Thymus (tissue), 11 donors: ENCODE measurements around the gene PTPN6. TPM values are rescaled to one million over a fixed set of nuclear protein-coding genes. Genes with fewer than 3 reads are reported as not detected.

Experiments
- DNase-seq, 9 donors: peaks; one replicate each; pipeline ENCODE4 v3.0.0-alpha.2; 2013; ENCODE audit warnings: low spot score in 9 of 9, low read depth in 6 of 9, missing footprints in 1 of 9
- H3K27ac ChIP-seq, 2 donors: one replicate each; pipeline ENCODE4 v1.5.1; 2013; ENCODE audit warnings: control low read depth in 1 of 2, low read depth in 1 of 2, low read length in 1 of 2, mild to moderate bottlenecking in 1 of 2, moderate library complexity in 1 of 2
- H3K27me3 ChIP-seq, 2 donors: one replicate each; pipeline ENCODE4 v1.5.1; 2013; ENCODE audit warnings: low read length in 1 of 2; ENCODE audit not compliant: control insufficient read depth in 2 of 2, insufficient read depth in 1 of 2
- H3K36me3 ChIP-seq, 2 donors: one replicate each; pipeline ENCODE4 v1.5.1; 2013; ENCODE audit warnings: low read length in 1 of 2, mild to moderate bottlenecking in 1 of 2, moderate library complexity in 1 of 2; ENCODE audit not compliant: control insufficient read depth in 2 of 2, insufficient read depth in 2 of 2
- H3K4me1 ChIP-seq, 2 donors: one replicate each; pipeline ENCODE4 v1.5.1; 2013; ENCODE audit warnings: low read length in 2 of 2; ENCODE audit not compliant: control insufficient read depth in 2 of 2, insufficient read depth in 2 of 2
- H3K4me3 ChIP-seq, 2 donors: one replicate each; pipeline ENCODE4 v1.5.1; 2013; ENCODE audit warnings: low read length in 2 of 2, control low read depth in 1 of 2, mild to moderate bottlenecking in 1 of 2
- H3K9me3 ChIP-seq, 2 donors: one replicate each; pipeline ENCODE4 v1.5.1; 2013; ENCODE audit warnings: low read length in 1 of 2, mild to moderate bottlenecking in 1 of 2; ENCODE audit not compliant: control insufficient read depth in 2 of 2, insufficient read depth in 1 of 2
- WGBS: extraction: QIAGEN DNeasy Blood & Tissue Kit; methylation state at CpG from one replicate; pipeline ENCODE4 v1.1.7; 2013; 5-methylcytosine and 5-hydroxymethylcytosine counted together
- polyA plus RNA-seq: library from polyadenylated mRNA; stranded (reverse); fragments of 200-250 nt; gene quantifications from one replicate; pipeline ENCODE4 v1.2.3, GENCODE V29; 2013
- total RNA-seq: library from RNA; stranded (reverse); fragments of 120-200 nt; gene quantifications from one replicate; pipeline ENCODE4 v1.2.4, GENCODE V29; 2013
- donor health status: healthy.

PTPN6 gene
- total and polyA plus RNA-seq, 2 donors, result 147 to 213 TPM

DNA sequence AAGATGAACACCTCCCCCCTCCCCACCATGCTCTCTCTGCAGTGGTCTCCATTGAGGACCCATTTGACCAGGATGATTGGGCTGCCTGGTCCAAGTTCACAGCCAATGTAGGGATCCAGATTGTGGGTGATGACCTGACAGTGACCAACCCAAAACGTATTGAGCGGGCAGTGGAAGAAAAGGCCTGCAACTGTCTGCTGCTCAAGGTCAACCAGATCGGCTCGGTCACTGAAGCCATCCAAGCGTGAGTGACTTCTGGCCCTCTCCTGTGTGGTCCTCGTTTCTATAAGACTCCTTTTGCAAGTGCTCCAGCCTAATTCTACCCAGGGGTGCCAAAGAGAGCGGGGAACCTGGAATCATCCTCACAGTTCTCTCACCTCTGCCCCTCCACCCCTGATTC lies 29.6 kb upstream of the PTPN6 start:
- H3K36me3 ChIP-seq, result peaks cover 33 to 39% of the 10 kb centered on the region in 2 donors
- H3K4me1 ChIP-seq, result peaks cover 3 to 31% of the 10 kb centered on the region in 2 donors
- H3K27ac ChIP-seq, result no peak overlapping the region
- H3K9me3 ChIP-seq, result no peaks in the 10 kb centered on the region
- DNase-seq, result no peak
- H3K27me3 ChIP-seq, result peaks cover 0 to 7% of the 10 kb centered on the region in 2 donors
- WGBS, result 97% methylated on average over 7 of the region's 7 CpGs
- H3K4me3 ChIP-seq, result no peak overlapping the region

GRCh38 chr12:6921996-6922946 lies 28.9 kb upstream of the PTPN6 start:
- Histone ChIP-seq H3K36me3 (peaks cover 28 to 35% of the 10 kb centered on the region in 2 donors), H3K27ac (no peak overlapping the region), H3K27me3 (peaks cover 0 to 15% of the 10 kb centered on the region in 2 donors), H3K9me3 (no peaks in the 10 kb centered on the region), H3K4me1 (peaks cover 4 to 37% of the 10 kb centered on the region in 2 donors), H3K4me3 (no peak overlapping the region)
- 87% methylated on average over 9 of the region's 9 CpGs for WGBS
- DNase-seq, result no peak

- H3K4me3 ChIP-seq, result no peak overlapping the region
- H3K27ac ChIP-seq, result no peak overlapping the region
- peaks cover 0 to 1% of the 10 kb centered on the region in 2 donors for H3K9me3 ChIP-seq
- H3K4me1 ChIP-seq, result peaks cover 6 to 38% of the 10 kb centered on the region in 2 donors
- 94% methylated on average over 10 of the region's 10 CpGs for WGBS
- H3K36me3 ChIP-seq, result peaks cover 20 to 30% of the 10 kb centered on the region in 2 donors
- H3K27me3 ChIP-seq, result peaks cover 0 to 19% of the 10 kb centered on the region in 2 donors
- no peak for DNase-seq
Measured at GRCh38 chr12:6923003-6923732, 28.0 kb upstream of the PTPN6 start.

DNA sequence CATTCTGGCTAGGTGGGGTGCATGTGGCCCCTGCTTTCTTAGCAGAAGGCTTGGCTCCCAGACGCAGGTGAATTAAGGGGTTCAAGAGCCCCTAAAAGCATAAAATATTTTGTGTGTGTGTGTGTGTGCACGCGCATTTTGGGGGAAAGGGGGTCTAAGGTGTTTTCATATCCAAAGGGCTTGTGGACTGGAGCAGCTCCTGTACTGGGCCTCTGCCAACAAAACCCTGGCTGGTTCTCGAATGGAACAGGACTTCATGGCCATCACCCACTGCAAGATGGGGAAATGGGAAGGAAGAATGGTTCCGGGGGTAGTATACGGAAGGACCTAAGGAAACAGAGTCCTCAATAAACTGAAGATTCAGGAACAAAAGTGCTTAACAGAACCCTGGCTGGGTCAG lies 27.3 kb upstream of the PTPN6 start:
- Histone ChIP-seq H3K9me3 (peaks cover 0 to 1% of the 10 kb centered on the region in 2 donors), H3K4me1 (peaks cover 6 to 44% of the 10 kb centered on the region in 2 donors), H3K27ac (no peak overlapping the region), H3K36me3 (peaks cover 20 to 28% of the 10 kb centered on the region in 2 donors), H3K4me3 (no peak overlapping the region), H3K27me3 (peaks cover 0 to 26% of the 10 kb centered on the region in 2 donors)
- no peak for DNase-seq
- WGBS, result 85% methylated on average over 6 of the region's 6 CpGs

- H3K9me3 ChIP-seq, result peaks cover 0 to 1% of the 10 kb centered on the region in 2 donors
- no peak overlapping the region for H3K4me3 ChIP-seq
- peaks cover 16 to 22% of the 10 kb centered on the region in 2 donors for H3K36me3 ChIP-seq
- DNase-seq, result no peak
- H3K27ac ChIP-seq, result peak overlapping the region; percentile 64 to 80
- 89% methylated on average over 1 of the region's 1 CpG for WGBS
- H3K27me3 ChIP-seq, result peaks cover 0 to 33% of the 10 kb centered on the region in 2 donors
- H3K4me1 ChIP-seq, result peaks cover 6 to 54% of the 10 kb centered on the region in 2 donors
Measured at GRCh38 chr12:6925239-6925539, 26.0 kb upstream of the PTPN6 start.

DNA sequence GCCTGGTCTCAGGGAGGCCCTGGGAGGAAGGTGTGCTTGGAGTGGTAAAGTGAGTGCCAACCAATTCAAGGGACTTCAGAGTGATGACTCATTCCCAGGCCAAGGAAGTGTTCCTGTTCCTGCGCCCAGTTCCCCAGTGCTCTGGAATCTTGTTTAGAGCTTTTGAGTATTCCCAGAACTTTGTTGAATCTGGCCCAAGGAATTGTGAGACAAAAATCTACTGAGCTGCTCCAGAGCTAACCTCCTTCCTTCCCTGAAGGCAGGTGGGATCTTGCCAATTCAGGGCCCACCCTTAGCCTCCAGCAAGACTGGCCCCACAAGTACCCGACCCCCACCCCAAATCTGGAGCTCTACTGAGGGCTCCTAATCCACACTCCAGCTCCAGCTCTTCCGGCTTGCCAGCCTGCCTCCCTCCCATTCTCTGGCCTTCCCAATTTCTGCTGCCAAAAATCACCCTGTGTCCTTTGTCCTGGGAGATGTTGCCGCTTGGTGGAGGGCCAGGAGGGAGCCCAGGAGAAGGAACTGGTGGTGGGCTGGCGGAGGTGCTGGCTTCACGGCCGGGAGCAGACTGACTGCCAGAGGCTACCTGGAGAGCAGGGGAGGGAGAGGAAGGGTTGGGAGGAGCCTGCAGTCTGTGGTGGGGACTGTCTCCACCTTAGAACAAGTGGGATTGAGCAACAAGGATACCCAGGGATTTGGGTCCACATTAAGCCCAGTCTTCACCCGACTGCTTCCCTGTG lies 25.4 kb upstream of the PTPN6 start:
- Histone ChIP-seq H3K36me3 (peaks cover 16 to 22% of the 10 kb centered on the region in 2 donors), H3K27me3 (peaks cover 0 to 33% of the 10 kb centered on the region in 2 donors), H3K4me1 (peaks cover 6 to 54% of the 10 kb centered on the region in 2 donors), H3K27ac (peak overlapping the region; percentile 64 to 80), H3K9me3 (peaks cover 0 to 1% of the 10 kb centered on the region in 2 donors), H3K4me3 (no peak overlapping the region)
- WGBS, result 82% methylated on average over 8 of the region's 8 CpGs
- DNase-seq, result no peak

DNA sequence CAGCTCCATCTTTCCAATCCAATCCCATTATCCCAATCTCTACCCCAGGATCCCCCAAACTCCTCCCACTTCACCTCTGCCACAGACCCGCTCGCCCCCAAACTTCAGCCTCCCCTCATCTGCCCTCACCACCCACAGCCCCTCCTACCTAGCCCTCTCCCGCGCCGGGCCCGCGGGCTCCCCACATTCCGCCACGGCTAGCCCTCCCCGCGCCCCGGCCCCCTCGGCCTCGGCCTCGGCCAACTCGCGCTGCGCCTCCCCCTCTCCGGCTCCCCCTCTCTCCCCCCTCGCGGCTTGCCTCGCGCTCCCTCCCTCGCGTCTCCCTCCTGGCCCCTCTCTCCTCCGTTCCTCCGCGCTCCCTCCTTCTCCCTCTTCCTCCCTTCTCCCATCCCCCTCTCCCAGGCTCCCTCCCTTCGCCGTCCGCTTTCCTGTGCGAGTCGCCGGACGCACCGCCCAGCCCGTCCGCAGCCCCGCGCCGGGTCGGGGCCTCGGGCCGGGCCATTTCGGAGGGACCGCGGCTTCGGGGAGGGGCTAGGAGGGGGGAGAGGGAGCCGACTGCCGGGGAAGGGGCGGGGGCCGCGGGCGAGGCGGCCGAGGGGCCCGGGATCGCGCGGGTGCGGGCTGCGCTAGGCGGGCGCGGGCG lies 23.7 kb upstream of the PTPN6 start, which contains the start of gene ATN1:
Gene ATN1, plus strand, starts transcription at position 581 of the 643 bp plus-strand sequence. CDS start 6,043 bp downstream, outside the sequence.
- H3K27ac ChIP-seq, result peak within 1 kb of the TSS; percentile 51 to 88
- peaks cover 11 to 61% of the 10 kb centered on the region in 2 donors for H3K4me1 ChIP-seq
- peak in 1 of 9 donors; percentile 62 for DNase-seq
- H3K4me3 ChIP-seq, result peak within 1 kb of the TSS; percentile 53 to 87
- peaks cover 0 to 1% of the 10 kb centered on the region in 2 donors for H3K9me3 ChIP-seq
- WGBS, result 1% methylated on average over 66 of the region's 66 CpGs
- peaks cover 0 to 33% of the 10 kb centered on the region in 2 donors for H3K27me3 ChIP-seq
- H3K36me3 ChIP-seq, result peaks cover 4 to 8% of the 10 kb centered on the region in 2 donors

- peaks cover 3 to 4% of the 10 kb centered on the region in 2 donors for H3K36me3 ChIP-seq
- H3K4me3 ChIP-seq, result peak overlapping the region; percentile 53 to 87
- DNase-seq, result no peak
- under 1% methylated on average over 78 of the region's 79 CpGs for WGBS
- peak overlapping the region; percentile 51 to 88 for H3K27ac ChIP-seq
- peaks cover 0 to 33% of the 10 kb centered on the region in 2 donors for H3K27me3 ChIP-seq
- peaks cover 0 to 1% of the 10 kb centered on the region in 2 donors for H3K9me3 ChIP-seq
- peaks cover 18 to 68% of the 10 kb centered on the region in 2 donors for H3K4me1 ChIP-seq
Measured at GRCh38 chr12:6928022-6928702, 23.0 kb upstream of the PTPN6 start.
